ENCODE measurements around the gene WDR93.

- TF ChIP-seq POLR2AphosphoS5 (IDR thresholded peaks at IDR 0.05; ENCODE audit: low read depth, low read length): no peak
- no peak for TF ChIP-seq TAF1 (IDR thresholded peaks at IDR 0.05; ENCODE audit: borderline replicate concordance, insufficient read depth, low read length)
- no peak for TF ChIP-seq SIN3A (IDR thresholded peaks at IDR 0.05; ENCODE audit: borderline replicate concordance, insufficient read depth, low read length)
- TF ChIP-seq REST (IDR thresholded peaks at IDR 0.05; ENCODE audit: insufficient read depth in 1 of 2, low read depth in 2 of 2, low read length in 2 of 2): no peak
- no peak for TF ChIP-seq FOXP2 (optimal IDR thresholded peaks at IDR 0.05; ENCODE audit: borderline replicate concordance, extremely low read depth, extremely low read length, insufficient read depth)
Observed at GRCh38 chr15:89753855-89754254, 63.2 kb downstream of the WDR93 start.

Measured in PFSK-1 (cell line).